HK-2 (cell line): Measurements from ENCODE around the gene COPA.

Experiments
- DNase-seq: peaks from one replicate; pipeline ENCODE4 v3.0.0-alpha.2; 2018; ENCODE audit not compliant: unreplicated experiment

COPA gene

GRCh38 chr1:160264795-160265307 is 78.2 kb downstream of the COPA start:
- DNase-seq: no peak

DNA sequence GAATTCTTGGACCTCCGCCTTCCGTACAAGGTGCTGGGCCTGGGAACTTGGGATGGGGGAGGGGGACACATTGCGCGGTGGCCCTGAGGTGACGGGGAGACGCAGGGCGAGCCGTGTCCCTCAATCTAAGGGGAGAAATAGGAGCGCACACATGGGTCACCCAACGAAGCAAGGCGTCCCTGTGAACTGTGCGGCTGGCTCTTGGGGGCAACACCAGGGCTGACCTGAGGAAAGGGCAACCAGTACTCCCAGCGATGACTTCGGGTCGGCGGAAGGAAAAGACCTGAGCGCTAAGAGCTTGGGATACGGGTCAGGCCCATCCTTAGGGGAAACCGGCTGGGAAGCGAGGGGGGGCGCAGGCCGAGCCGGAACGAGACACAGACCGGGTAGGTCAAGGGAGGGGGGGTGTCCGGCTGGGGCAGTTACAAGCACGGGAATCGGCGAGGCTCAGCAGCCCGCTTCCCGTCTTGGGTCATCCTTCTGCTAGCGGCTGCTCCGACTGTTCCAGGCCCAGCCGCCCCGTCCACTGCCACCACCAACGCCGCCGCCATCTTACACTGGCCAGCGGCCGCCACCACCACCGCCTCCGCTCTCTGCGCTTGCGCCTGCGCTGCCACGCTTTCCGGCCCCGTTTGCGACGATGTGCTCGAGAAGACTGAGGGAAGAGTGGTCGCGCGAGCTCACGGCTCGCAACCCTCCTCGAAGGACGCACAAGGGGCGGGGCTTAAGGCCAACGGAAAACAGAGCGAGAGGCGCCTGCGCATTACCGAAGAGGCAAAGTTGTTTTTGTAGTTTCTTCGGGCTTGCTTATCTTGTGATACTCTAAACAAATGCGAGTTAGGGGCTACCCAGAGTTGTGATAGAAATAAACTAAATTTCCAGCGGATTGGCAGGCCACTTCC is 80.9 kb downstream of the COPA start, which contains the start of gene DCAF8:
DCAF8 (minus strand) TSS at position 657 of the 902 bp plus-strand sequence. CDS start 18,541 bp downstream, outside the sequence.
- peak; percentile 97 for DNase-seq

GRCh38 chr1:160261556-160261892 is 81.5 kb downstream of the COPA start:
- DNase-seq: peak; percentile 51

GRCh38 chr1:160260406-160261382 is 82.4 kb downstream of the COPA start:
- DNase-seq: peak; percentile 8

DNA sequence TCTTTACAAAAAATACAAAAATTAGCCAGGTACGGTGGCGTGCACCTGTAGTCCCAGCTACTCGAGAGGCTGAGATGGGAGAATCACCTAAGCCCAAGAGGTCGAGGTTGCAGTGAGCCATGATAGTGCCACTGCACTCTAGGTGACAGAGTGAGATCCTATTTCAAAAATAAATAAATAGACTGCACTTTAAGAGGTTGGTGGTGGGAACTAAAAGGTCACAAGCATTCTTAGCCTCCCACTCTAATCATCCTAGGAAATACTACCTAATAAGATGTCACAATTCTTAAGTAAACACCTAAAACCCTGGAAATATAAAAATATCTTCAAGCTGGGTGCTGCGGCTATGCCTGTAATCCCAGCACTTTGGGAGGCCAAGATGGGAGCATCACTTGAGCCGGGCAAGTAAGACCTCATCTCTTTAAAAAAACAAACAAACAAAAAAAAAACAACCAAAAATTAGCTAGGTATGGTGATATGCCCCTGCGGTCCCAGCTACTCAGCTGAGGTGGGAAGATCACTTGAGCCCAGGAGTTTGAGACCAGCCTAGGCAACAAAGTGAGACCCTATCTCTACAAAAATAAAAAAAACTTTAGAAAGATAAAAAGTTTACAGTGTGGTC is 84.8 kb downstream of the COPA start:
- no peak for DNase-seq

- DNase-seq: no peak
Observed at GRCh38 chr1:160257411-160258015, 85.5 kb downstream of the COPA start.

GRCh38 chr1:160256396-160257046 is 86.5 kb downstream of the COPA start:
- no peak for DNase-seq

DNA sequence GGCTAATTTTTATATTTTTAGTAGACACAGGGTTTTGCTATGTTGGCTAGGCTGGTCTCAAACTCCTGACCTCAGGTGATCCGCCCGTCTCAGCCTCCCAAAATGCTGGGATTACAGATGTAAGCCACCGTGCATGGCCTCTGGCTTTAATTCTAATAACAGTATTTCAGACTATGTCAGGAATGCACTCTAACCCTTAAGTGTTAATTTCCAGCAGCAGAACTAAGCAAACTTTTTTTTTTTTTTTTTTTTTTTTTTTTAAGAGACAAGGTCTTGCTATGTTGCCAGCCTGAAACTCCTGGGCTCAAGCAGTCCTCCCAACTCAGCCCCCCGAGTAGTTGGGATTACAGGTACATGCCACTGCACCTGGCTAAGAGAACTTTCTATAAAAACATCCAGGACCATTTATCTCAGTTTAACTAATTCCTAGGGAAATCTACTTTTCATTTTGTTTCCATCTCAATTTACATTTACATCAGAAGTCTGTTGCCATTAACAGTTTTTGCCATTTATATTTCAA is 87.2 kb downstream of the COPA start:
- no peak for DNase-seq

- peak; percentile 33 for DNase-seq
Observed at GRCh38 chr1:160251687-160252526, 91.1 kb downstream of the COPA start.

DNA sequence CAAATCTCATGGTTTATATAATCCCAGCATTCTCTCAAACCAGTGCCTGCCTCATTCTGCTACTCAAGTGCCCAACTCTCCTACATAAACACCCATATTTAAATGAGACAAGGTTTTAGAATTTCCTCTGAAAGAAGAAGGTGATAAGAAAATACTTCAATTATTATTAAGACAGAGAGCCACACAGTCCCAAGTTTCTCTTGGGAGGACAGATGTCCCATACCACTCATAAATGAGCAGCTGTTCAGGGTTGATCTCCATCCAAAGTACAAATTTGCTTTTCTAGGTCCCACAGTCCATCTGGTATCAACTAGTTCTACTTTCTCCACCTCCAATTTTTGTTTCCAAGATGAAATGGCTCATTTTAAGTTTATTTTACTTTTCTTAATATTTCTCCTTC is 92.0 kb downstream of the COPA start:
- no peak for DNase-seq

- DNase-seq: no peak
Observed at GRCh38 chr1:160247053-160247452, 96.0 kb downstream of the COPA start.

GRCh38 chr1:160245434-160245833 is 97.6 kb downstream of the COPA start:
- DNase-seq: no peak

DNA sequence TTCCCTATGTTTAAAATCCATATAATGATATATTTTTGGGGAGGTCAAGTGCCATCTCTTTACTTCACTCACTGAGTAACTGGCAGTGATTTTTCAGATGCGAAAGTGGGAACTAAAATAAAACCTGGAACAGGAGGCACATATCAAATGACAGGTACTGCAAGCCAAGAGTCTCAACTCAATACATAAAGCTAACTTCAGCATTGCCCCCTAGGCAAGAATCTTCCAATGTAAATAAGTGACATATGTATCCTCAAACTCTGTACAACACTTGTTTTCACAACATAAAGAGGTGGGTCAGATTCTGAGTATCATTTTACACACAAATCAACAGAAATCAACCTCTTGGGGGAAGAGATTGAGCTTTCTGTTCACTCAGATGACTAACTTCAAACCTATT is 98.8 kb downstream of the COPA start:
- DNase-seq: no peak

- no peak for DNase-seq
Observed at GRCh38 chr1:160243767-160244166, 99.3 kb downstream of the COPA start.

- no peak for DNase-seq
Observed at GRCh38 chr1:160239582-160240299, 103.3 kb downstream of the COPA start.
